Measurements from ENCODE around the gene ARRDC2.

GRCh38 chr19:17993076-17993813 is 14.7 kb upstream of the ARRDC2 start:
- TF ChIP-seq, protein P1, sequence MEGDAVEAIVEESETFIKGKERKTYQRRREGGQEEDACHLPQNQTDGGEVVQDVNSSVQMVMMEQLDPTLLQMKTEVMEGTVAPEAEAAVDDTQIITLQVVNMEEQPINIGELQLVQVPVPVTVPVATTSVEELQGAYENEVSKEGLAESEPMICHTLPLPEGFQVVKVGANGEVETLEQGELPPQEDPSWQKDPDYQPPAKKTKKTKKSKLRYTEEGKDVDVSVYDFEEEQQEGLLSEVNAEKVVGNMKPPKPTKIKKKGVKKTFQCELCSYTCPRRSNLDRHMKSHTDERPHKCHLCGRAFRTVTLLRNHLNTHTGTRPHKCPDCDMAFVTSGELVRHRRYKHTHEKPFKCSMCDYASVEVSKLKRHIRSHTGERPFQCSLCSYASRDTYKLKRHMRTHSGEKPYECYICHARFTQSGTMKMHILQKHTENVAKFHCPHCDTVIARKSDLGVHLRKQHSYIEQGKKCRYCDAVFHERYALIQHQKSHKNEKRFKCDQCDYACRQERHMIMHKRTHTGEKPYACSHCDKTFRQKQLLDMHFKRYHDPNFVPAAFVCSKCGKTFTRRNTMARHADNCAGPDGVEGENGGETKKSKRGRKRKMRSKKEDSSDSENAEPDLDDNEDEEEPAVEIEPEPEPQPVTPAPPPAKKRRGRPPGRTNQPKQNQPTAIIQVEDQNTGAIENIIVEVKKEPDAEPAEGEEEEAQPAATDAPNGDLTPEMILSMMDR (IDR thresholded peaks at IDR 0.05; ENCODE audit: insufficient read depth, low read length, poor library complexity, severe bottlenecking): no peak
- no peak for TF ChIP-seq EZH2phosphoT487 (conservative IDR thresholded peaks at IDR 0.05; ENCODE audit: low read length)

Data from SU-DHL-6 (cell line).